GM12875 (cell line): ENCODE results near the gene ELAVL3.

Source experiments
- H3K4me3 ChIP-seq: one replicate; pipeline ENCODE4 v1.5.1; 2011; ENCODE audit warnings: low read depth, low read length, control low read depth
- CTCF ChIP-seq: IDR thresholded peaks from 2 replicates; pipeline ENCODE4 v1.5.1; 2011; ENCODE audit warnings: low read depth, mild to moderate bottlenecking, control low read depth, inconsistent platforms, low read length, moderate library complexity, borderline replicate concordance; ENCODE audit not compliant: insufficient read depth

The ELAVL3 gene

GRCh38 chr19:11420429-11421370 is 60.1 kb downstream of the ELAVL3 start:
- TF ChIP-seq CTCF: no peak
- H3K4me3 ChIP-seq: no peak overlapping the region

GRCh38 chr19:11418549-11419506 is 62.0 kb downstream of the ELAVL3 start, which contains the start of gene RGL3:
Gene RGL3, minus strand, starts transcription at chr19:11419314. Its CDS starts 36 bp downstream, at chr19:11419278.
- TF ChIP-seq CTCF: no peak
- H3K4me3 ChIP-seq: no peak within 1 kb of the TSS

GRCh38 chr19:11418094-11418548 is 62.7 kb downstream of the ELAVL3 start:
- H3K4me3 ChIP-seq: no peak overlapping the region
- TF ChIP-seq CTCF: no peak

- H3K4me3 ChIP-seq: no peak overlapping the region
- TF ChIP-seq CTCF: no peak
Measured at GRCh38 chr19:11416346-11417052, 64.3 kb downstream of the ELAVL3 start.

GRCh38 chr19:11414544-11414943 is 66.3 kb downstream of the ELAVL3 start:
- TF ChIP-seq CTCF: no peak

GRCh38 chr19:11410682-11411081 is 70.2 kb downstream of the ELAVL3 start:
- TF ChIP-seq CTCF: no peak
- no peak overlapping the region for H3K4me3 ChIP-seq

More at GRCh38 chr19:11414544-11414943, 66.3 kb downstream of the ELAVL3 start:
- no peak overlapping the region for H3K4me3 ChIP-seq
